ENCODE measurements around the gene ARF6. TPM values are rescaled to one million over a fixed set of nuclear protein-coding genes. Genes with fewer than 3 reads are reported as not detected.

ARF6 gene
- total and polyA plus RNA-seq, 9 of the 15 experiments (the other 6 are each of a cell fraction or from before 2014, with no cell fraction given): 15.3 to 35.2 (median 24.9) TPM

GRCh38 chr14:49886523-49886922, 6.4 kb upstream of the ARF6 start:
- DNase-seq (ENCODE audit: extremely low read depth in 1 of 4, low spot score in 3 of 4): no peak

More at GRCh38 chr14:49886523-49886922, 6.4 kb upstream of the ARF6 start:
- peaks cover 7 to 12% of the 10 kb centered on the region in 2 experiments; a peak in 3 of 5 replicates for H3K4me1 ChIP-seq (replicated peaks in 1 of 2; ENCODE audit: control insufficient read depth in 2 of 2, insufficient read depth in 2 of 2, low read length in 2 of 2)
- H3K27ac ChIP-seq (ENCODE audit: extremely low read depth, low read depth, low read length): no peak overlapping the region
- ATAC-seq: no peak
- TF ChIP-seq SAFB (IDR thresholded peaks at IDR 0.05; ENCODE audit: borderline replicate concordance, low read depth, low read length): no peak
- TF ChIP-seq ZNF561 (CRISPR knock-in tag; conservative IDR thresholded peaks at IDR 0.05): no peak
- no peak for TF ChIP-seq FOXM1 (IDR thresholded peaks at IDR 0.05; ENCODE audit: low read depth)
- TF ChIP-seq FOXM1 (CRISPR knock-in tag; IDR thresholded peaks at IDR 0.05; ENCODE audit: low read depth): no peak
- no peak for TF ChIP-seq ESRRB (CRISPR knock-in tag; IDR thresholded peaks at IDR 0.05; ENCODE audit: borderline replicate concordance)
- TF ChIP-seq FOXA3 (CRISPR knock-in tag; conservative IDR thresholded peaks at IDR 0.05 in 1 of 2, IDR thresholded peaks at IDR 0.05 in 1 of 2): no peak
- no peak for TF ChIP-seq RERE (CRISPR knock-in tag; IDR thresholded peaks at IDR 0.05; ENCODE audit: borderline replicate concordance)
- TF ChIP-seq VEZF1 (CRISPR knock-in tag; IDR thresholded peaks at IDR 0.05): no peak
- TF ChIP-seq ZFP1 (CRISPR knock-in tag; IDR thresholded peaks at IDR 0.05): no peak
- TF ChIP-seq MITF (IDR thresholded peaks at IDR 0.05): no peak
- no peak for TF ChIP-seq POLR3G (IDR thresholded peaks at IDR 0.05; ENCODE audit: extremely low read depth, insufficient read length, insufficient replicate concordance)
- no peak for TF ChIP-seq MCM3 (IDR thresholded peaks at IDR 0.05)
- TF ChIP-seq ZSCAN29 (IDR thresholded peaks at IDR 0.05): no peak
- no peak for TF ChIP-seq TAL1 (IDR thresholded peaks at IDR 0.05)
- TF ChIP-seq ZNF780A (CRISPR knock-in tag; IDR thresholded peaks at IDR 0.05): no peak
- H4K20me1 ChIP-seq (replicated peaks; ENCODE audit: control insufficient read depth, insufficient read depth, low read length): no peaks in the 10 kb centered on the region
- POLR2A ChIA-PET: no interaction called here
- H3K9me3 ChIP-seq (replicated peaks; ENCODE audit: control insufficient read depth, insufficient read depth, low read depth, low read length): no peaks in the 10 kb centered on the region
- intact Hi-C loops (cut with micrococcal nuclease) (no loop called here), in situ Hi-C loops (cut with MboI) (no loop called here)
- H3K9ac ChIP-seq (ENCODE audit: insufficient read depth in 1 of 2, low read depth in 2 of 2, low read length in 2 of 2): no peak overlapping the region
- H3K27me3 ChIP-seq (ENCODE audit: control insufficient read depth in 2 of 2, insufficient read depth in 2 of 2, low read length in 2 of 2): no peaks in the 10 kb centered on the region
- no peak overlapping the region for H3K4me3 ChIP-seq
- BruUV-seq (replicated peaks): no TSS peak
- CTCF ChIA-PET (ENCODE audit: low intra/inter-chr PET ratio): no interaction called here
- 98% methylated on average over 11 of the region's 12 CpGs for WGBS (ENCODE audit: insufficient coverage, low coverage, missing lambda C conversion rate)
- H3K4me2 ChIP-seq (ENCODE audit: insufficient read depth, low read length): no peak overlapping the region
- FAIRE-seq: no peak
- no peaks in the 10 kb centered on the region for H3K36me3 ChIP-seq (ENCODE audit: control insufficient read depth, insufficient read depth, low read length)
- H3K9me1 ChIP-seq (ENCODE audit: control insufficient read depth, insufficient read depth, low read length): no peaks in the 10 kb centered on the region
- no peaks in the 10 kb centered on the region for H3K79me2 ChIP-seq (ENCODE audit: control insufficient read depth, insufficient read depth, low read length)
- H2AFZ ChIP-seq (ENCODE audit: low read depth, low read length): no peak overlapping the region

Data from K562 (cell line).